HG03565 (cell line): ENCODE data around the gene LRRC2.

Experiments
- ATAC-seq: cut with Tn5 transposase; IDR thresholded peaks from one replicate; pipeline ENCODE4 v1.9.1; 2021; ENCODE audit warnings: mild to moderate bottlenecking, moderate library complexity; ENCODE audit not compliant: unreplicated experiment

The LRRC2 gene

DNA sequence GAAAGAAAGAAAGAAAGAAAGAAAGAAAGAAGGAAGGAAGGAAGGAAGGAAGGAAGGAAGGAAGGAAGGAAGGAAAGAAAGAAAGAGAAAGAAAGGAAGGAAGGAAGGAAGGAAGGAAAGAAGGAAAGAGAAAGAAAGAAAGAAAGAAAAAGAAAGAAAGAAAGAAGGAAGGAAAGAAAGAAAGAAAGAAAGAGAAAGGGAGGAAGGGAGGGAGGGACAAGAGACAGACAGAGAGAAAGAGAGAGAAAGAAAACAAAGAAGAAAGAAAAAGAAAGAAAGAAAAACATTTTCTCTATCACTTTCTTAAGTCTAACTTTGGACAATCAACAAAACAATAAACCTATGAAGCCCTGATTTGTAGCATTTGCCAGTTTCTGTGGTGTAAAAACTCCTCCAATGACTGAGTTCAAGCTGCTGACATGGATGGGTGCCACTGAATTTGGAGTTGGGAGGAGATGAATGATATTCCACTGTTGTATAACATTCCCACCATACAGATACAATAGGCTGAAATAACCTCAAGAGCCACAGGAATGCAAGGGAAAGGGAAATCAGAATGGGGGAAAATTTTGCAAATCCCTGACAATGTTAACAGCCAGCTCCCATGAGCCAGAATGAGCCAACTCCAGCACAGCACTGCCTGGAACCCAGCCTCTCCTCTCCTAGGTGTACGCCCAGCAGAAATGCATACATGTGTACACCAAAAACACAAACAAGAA lies 83.3 kb downstream of the LRRC2 start:
- no peak for ATAC-seq

DNA sequence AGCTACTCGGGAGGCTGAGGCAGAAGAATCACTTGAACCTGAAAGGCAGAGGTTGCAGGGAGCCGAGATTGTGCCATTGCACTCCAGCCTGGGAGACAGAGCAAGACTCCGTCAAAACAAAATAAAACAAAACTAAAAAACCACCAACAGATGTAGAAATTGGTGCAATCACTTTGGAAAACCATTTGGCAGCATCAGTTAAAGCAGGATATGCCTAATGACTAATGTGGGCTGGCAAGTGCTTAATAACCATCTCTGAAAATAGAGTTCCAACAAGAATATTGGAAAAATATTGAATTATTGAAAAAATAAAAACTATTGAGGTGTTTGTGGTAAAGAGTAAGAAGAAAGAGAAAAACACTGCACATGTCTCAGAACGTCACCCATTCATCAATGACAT lies 84.5 kb downstream of the LRRC2 start:
- no peak for ATAC-seq

DNA sequence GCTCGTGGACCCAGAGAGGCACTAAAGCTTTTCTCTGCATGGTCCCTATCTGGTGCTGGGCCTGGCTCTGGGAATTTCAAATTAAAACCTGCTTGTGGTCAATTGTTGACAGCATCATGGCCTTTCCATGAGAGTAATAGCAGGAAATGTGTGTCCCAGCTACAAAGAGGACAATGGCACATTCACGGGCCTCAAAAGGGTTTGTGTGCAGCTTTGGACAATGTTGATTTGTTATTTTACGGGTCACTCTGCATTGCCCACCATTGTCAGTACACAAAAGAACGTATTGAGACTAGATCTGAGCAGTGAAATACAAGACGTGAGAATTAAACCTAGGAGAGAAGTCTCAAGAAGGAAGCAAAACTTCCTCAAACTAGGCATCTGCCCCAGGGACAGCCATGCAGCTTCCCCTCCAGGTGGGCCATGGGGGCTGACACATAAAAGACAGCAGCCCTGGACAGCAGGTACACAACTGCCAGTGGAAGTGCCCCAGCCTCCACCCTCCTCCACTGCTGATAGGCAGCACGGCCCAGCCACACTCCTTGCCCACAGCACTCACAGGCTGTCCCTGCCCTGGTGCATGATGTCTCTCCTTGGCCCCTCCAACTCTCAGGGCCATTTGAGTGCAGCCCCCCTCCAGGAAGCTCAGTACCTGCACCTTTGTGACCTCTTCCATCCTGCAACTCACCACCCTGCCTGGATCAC lies 85.5 kb downstream of the LRRC2 start:
- no peak for ATAC-seq

DNA sequence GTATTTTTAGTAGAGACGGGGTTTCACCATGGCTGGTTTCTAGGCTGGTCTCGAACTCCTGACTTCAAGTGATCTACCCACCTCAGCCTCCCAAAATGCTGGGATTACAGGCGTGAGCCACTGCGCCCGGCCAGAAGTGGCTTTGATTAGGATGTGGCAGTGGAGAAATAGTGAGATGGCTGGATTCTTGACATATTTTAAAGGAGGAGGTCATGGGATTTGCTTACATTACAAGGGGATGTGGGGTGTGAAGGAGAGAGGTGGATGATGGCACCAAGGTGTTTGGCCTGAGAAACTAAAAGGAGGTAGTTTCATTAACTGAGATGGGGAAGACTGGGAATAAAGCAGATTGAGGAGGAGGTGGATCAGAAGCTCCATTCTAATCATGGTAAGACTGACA lies 86.4 kb downstream of the LRRC2 start:
- no peak for ATAC-seq

DNA sequence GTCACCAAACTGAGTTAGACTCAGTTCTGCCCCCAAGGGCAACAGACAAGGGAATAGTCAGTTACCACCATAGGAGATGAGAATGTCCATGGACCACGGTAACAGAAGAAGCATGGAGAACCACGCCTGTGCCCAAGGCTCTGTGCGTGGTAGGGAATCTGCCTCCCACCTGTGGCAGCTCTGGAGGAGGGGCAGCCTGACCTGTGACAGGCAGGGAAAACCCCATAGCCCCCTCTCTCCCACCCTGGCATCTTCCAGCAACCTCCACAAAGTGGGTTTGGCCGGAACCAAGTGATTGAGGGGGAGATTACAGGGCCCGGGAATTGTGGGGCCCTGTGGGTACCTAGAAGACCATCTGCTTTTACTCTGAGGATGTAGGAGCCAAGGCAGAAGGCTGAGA lies 87.1 kb downstream of the LRRC2 start:
- no peak for ATAC-seq

DNA sequence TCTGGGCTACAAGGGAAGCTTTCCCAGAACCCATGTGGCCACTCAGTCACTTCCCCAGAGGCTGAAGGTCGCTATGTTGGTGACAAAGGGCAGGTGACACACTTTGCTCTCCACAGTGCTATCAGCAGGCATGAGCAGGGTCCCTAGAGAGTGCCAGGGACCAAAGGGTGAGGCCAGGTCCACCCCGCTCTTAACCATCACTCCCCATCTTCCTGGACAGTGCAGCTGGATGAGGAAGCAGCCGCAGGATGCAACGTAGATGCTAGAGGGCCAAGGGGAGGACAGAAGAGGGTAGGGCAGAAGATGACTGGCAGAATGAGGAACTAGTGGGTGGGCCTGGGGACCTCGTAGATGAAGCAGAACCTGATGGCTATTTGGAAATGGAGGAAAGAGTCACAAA lies 87.8 kb downstream of the LRRC2 start:
- no peak for ATAC-seq

DNA sequence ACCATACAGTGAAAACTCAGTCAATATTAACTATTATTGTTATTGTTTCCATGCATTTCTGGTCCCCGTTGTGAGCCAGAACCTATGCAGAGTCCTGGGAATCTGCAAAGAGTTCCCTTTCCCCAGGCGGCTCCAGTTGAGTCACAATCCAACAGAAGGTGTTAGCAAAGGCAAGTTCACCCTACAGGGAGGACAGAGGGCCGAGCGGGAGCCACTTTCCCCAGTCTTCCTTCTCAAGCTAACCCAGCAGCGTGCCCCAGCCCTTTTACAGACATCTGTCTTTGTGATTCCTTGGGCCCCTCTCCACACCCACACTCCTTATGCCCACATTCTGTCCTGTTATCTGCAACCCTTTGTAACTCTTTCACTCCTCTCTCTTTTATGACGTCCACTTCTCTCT lies 88.3 kb downstream of the LRRC2 start:
- no peak for ATAC-seq

DNA sequence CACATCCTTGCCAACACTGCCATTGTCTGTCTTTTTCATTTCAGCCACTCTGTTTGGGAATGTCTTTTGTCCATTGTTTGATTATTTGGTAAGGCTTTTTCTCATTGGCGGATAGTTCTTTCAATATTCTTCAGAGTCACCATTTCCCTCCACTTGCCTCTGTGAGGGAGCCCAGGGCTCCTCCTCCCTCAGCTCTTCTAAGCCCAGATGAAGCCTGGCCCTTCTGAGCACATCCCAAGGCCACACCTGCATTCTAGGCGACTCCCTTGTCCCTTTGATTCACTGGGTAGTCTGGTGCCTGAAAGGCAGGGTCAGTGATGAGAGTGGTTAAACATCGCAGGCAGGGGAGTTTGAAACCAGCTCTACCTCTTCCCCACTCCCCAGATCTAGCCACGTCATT lies 89.0 kb downstream of the LRRC2 start:
- no peak for ATAC-seq

DNA sequence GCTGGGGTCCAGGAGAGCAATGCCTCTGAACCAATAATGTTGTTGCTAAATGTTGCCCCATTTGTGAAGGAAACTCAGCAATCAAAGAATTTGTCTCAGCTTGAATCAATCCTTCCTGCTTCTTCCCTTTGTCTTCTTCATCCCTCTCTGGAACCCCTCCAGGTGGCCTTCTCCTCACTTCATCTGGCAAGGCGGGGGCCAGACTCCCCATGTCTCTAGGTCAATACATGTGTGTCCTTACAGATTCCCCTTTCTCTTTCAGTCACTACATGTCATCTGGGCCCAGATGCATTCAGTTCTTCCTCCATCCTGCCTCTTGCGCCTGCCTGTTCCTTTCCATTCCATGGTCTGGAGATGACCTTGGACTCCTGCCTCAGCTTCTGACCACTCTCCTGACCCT lies 93.4 kb downstream of the LRRC2 start:
- no peak for ATAC-seq

DNA sequence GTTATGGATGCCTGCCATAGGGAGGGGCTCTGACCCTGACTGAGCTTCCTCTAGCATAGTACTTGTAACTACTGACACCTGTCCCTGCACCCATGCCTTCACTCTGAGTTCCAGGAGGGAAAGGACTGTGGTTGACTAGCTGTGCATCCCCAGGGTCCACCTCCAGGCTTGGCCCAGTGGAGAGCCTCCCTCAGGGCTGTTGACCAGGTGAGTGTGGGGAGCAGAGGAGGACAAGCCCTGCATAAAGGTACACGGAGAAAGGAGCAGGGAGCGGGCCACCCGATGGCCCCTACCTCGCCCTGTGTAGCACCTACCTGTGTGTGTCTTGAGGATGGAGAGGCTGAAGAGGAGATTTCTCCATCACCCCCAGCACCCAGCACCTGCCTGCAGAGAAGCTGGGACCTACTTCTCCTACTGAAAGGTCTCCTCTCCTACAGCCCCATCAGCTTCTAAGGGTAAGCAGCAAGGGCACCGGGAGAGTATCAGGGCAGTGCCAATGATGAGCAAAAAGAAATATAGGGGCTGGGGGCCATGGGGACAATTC lies 94.7 kb downstream of the LRRC2 start:
- ATAC-seq, result no peak

DNA sequence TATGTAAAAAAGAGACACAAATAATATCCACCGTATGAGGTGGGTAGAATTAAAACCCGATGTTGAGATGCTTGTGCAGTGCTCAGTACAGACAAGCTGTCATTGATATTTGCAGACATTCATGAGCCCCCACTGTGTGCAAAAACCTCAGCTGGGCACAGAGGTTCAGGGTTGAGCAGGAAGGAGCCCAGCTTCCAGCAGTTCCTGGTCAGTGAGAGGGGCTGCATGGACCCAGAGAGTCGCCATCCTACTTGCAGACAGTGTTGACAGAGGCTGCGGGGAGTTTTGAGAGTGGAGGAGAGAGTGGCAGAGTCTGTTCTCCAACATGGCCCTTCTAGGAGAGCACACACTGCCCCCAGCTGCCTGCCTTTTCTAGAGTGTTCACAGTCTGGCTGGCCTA lies 95.3 kb downstream of the LRRC2 start:
- ATAC-seq, result no peak

DNA sequence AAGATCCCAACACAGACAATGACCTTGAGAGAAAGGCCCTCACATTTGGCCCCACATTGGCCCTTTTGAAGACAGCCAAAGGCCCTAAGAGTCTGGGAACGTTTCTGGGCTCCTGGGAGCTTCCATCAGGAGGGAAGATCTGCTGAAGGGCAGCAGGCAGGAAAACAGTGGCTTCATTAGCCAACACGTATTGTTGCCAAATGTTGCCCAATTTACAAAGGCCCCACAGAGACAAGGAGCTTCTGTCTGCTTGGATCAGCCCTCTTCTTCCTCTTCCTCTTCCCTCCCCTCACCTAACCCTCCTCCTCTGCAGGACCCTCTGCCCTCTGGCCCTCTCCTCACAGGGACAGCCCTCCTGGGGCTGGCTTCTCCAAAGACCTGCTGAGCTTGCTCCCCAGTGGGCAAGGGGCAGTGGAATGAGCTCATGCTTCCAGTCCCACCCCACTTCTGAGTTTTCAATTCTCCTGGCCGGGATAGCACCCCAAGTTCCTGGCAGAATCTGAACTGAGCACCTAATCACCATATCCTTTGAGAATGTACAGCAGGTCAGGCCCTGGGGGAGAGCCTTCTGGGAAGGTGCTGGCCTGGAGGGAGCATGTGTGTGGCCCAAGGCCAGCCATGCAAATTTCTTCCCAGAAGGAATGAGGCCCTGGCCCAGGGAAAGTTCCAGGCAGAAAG lies 96.3 kb downstream of the LRRC2 start:
- no peak for ATAC-seq

DNA sequence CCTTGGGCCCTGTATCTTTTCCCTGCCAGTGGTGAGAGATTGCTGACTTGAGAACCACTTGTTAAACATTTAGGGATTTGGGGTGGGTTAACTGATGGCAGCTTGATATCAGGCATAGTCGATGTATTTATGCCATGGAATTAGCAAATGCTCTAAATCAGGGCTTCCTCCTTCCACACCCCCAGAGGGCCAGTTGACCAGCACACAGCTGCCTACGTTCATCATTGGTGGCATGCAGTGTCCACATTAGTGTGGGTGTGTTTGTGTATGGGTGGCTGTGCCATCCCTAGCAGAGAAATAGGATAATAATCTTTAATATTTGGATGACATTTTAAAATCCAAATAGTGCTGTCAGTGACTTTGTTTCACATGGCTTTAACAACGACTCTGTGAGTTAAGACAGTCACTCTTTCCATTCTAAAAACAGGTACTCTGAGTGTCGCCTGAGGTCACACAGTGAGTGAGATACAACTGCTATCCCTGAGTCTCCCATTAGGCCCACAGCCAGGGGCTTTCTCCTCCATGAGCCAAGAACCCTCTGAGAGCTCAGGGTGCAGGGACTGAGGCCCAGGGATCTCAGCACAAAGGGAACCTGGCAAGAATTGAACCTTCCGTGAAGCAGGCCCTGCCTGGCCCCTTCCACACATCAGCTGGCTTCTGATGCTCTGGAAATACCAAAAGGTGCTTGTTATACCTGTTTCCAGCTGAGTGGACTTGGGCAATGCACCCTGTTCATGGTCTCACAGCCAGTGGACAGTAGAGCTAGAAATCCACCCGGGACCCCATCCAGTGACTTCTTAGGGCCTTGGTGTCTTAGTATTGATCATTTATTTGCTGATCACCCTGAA lies 97.1 kb downstream of the LRRC2 start:
- ATAC-seq, result no peak

DNA sequence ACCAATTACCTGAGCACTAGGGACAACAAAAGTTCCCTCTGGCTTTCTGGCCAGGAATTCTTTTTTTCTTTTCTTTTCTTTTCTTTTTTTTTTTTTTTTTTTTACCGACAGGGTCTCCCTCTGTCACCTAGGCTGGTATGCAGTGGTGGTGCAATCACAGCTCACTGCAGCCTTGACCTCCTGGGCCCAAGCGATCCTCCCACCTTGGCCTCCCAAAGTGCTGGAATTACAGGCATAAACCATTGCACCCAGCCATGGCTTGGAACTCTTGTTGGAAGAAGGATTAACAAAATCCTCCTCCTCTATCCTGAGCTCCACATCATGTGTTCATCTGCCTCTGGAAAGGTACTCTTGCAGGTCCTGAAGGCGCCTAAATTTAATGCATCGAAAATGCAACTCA lies 98.5 kb downstream of the LRRC2 start:
- ATAC-seq, result no peak

DNA sequence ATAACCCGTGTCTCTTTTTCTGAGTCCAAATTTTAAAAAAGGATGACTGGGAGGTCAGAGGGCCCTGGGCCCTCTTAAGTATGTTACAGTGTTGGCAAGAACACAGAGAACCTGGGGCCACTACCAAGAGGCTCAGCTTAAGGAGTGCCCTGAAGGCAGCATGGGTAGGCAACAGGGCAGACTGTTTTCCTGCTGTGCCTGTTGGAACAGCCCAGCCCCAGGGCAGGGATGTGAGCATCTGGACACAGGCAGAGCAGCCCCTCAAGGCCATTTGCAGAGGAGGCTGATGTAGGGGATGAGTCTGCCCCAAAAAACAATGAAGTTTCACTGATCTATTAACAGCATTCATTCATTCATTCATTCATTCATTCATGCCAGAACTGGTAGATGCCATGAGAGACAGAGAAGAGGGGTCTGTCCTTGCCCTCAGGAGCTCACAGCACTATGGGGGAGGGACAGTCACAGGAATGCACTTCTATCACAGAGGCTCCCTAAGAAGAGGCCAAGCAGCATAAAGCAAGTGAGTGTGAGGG lies 99.2 kb downstream of the LRRC2 start:
- no peak for ATAC-seq

DNA sequence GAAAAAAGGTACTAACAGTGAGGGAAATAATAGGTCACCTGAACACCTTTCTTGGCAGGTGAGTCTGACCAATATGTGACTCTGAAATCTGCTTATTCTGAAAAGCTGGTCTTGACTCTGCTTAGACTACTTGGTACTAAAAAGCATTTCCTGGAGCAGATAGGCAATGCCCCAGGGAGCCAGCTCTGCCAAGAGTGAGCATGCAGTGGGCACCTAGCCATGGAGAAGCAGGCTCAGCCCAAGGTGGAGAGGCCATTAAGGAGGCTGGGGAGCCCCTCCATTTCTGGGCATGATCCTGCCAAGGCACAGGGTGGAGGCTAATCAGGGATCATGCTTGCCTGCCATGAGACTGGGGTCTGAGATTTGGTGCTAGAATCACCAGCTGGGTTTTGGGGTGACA lies 99.8 kb downstream of the LRRC2 start:
- no peak for ATAC-seq
